Endodermal cell (in vitro differentiated cells): ENCODE data around the gene RND3. TPM values are rescaled to one million over a fixed set of nuclear protein-coding genes. Genes with fewer than 3 reads are reported as not detected.

Experiments
- DNase-seq: peaks from one replicate; pipeline ENCODE4 v3.0.0-alpha.2; 2017
- H3K27ac ChIP-seq: 2 replicates; pipeline ENCODE4 v1.5.1; 2013; ENCODE audit warnings: mild to moderate bottlenecking, low read depth, low read length, moderate library complexity
- H3K27me3 ChIP-seq: 2 replicates; pipeline ENCODE4 v1.6.1; 2013; ENCODE audit warnings: mild to moderate bottlenecking, low read length, moderate library complexity; ENCODE audit not compliant: insufficient read depth, control insufficient read depth, poor library complexity, severe bottlenecking
- H3K36me3 ChIP-seq: 2 replicates; pipeline ENCODE4 v1.7.0; 2013; ENCODE audit warnings: mild to moderate bottlenecking, low read length, moderate library complexity; ENCODE audit not compliant: control insufficient read depth, insufficient read depth
- H3K4me1 ChIP-seq: one replicate; pipeline ENCODE4 v1.7.0; 2013; ENCODE audit warnings: low read length; ENCODE audit not compliant: control insufficient read depth, insufficient read depth
- H3K4me3 ChIP-seq: 2 replicates; pipeline ENCODE4 v1.5.1; 2013; ENCODE audit warnings: mild to moderate bottlenecking, low read length, moderate library complexity
- H3K9ac ChIP-seq: 2 replicates; pipeline ENCODE4 v1.6.1; 2013; ENCODE audit warnings: mild to moderate bottlenecking, low read length, moderate library complexity; ENCODE audit not compliant: poor library complexity, severe bottlenecking; ENCODE audit errors: extremely low read depth
- H3K9me3 ChIP-seq: 2 replicates; pipeline ENCODE4 v1.6.1; 2013; ENCODE audit warnings: mild to moderate bottlenecking, low read length, moderate library complexity; ENCODE audit not compliant: control insufficient read depth
- H3K27ac Mint-ChIP-seq: 2 replicates; pipeline ENCODE4 v1.8.0; 2020; ENCODE audit warnings: mixed read lengths
- H3K27me3 Mint-ChIP-seq: 2 replicates; pipeline ENCODE4 v1.8.0; 2021; ENCODE audit warnings: mild to moderate bottlenecking, mixed read lengths; ENCODE audit not compliant: insufficient read depth
- H3K36me3 Mint-ChIP-seq: 2 replicates; pipeline ENCODE4 v1.8.0; 2020; ENCODE audit warnings: low read depth, mixed read lengths
- H3K4me1 Mint-ChIP-seq: 2 replicates; pipeline ENCODE4 v1.8.0; 2020; ENCODE audit warnings: mixed read lengths
- H3K4me3 Mint-ChIP-seq: 2 replicates; pipeline ENCODE4 v1.8.0; 2020; ENCODE audit warnings: mild to moderate bottlenecking, moderate library complexity, mixed read lengths
- H3K9me3 Mint-ChIP-seq: 2 replicates; pipeline ENCODE4 v1.8.0; 2020; ENCODE audit warnings: mild to moderate bottlenecking, mixed read lengths
- CTCF ChIP-seq: fragments of 200-600 bp; sonication (generic); conservative IDR thresholded peaks from 2 replicates; pipeline ENCODE4 v1.5.0; 2021; ENCODE audit warnings: antibody characterized with exemption, mild to moderate bottlenecking
- WGBS, 2 experiments: methylation state at CpG; one replicate each; pipeline versions ENCODE4 v1.1.5 to v1.1.7; 2013; ENCODE audit warnings: missing lambda C conversion rate in 2 of 2, mixed read lengths in 1 of 2; ENCODE audit not compliant: insufficient coverage in 1 of 2, insufficient read length in 1 of 2; 5-methylcytosine and 5-hydroxymethylcytosine counted together
- total RNA-seq, 2 donors: library from RNA; stranded (reverse); fragmentation: NEBNext Ultra II Directional in 1 of 2; extraction: Animal tissue kit (Norgen Biotek cat#: 25700) in 1 of 2; gene quantifications; 2 replicates in 1 of 2; 3 replicates in 1 of 2; pipeline ENCODE4 v1.2.1, GENCODE V29; 2021

Gene RND3
- total RNA-seq, 2 donors from 2014 or later, result 1.3 to 7.8 TPM

- no peak overlapping the region for H3K4me3 Mint-ChIP-seq
- H3K27ac Mint-ChIP-seq, result no peak overlapping the region
- H3K27me3 Mint-ChIP-seq, result peaks cover 9% of the 10 kb centered on the region
- H3K36me3 ChIP-seq, result no peaks in the 10 kb centered on the region
- H3K27me3 ChIP-seq, result peaks cover 13% of the 10 kb centered on the region
- 80 to 89% methylated on average over 1 to 3 of the region's 3 CpGs for WGBS, 2 experiments
- no peak for DNase-seq
- no peak overlapping the region for H3K9ac ChIP-seq
- no peak for TF ChIP-seq CTCF
- no peaks in the 10 kb centered on the region for H3K36me3 Mint-ChIP-seq
- peaks cover 13% of the 10 kb centered on the region for H3K4me1 Mint-ChIP-seq
- H3K4me3 ChIP-seq, result no peak overlapping the region
- no peaks in the 10 kb centered on the region for H3K9me3 Mint-ChIP-seq
- H3K27ac ChIP-seq, result no peak overlapping the region
- no peaks in the 10 kb centered on the region for H3K9me3 ChIP-seq
- H3K4me1 ChIP-seq, result no peaks in the 10 kb centered on the region
Measured at GRCh38 chr2:150479075-150479915, 8.2 kb downstream of the RND3 start.

GRCh38 chr2:150478200-150478974, 9.1 kb downstream of the RND3 start:
- H3K4me3 Mint-ChIP-seq, result no peak overlapping the region
- Histone ChIP-seq H3K9me3 (no peaks in the 10 kb centered on the region), H3K4me1 (no peaks in the 10 kb centered on the region), H3K27me3 (peaks cover 4% of the 10 kb centered on the region), H3K9ac (no peak overlapping the region), H3K4me3 (no peak overlapping the region), H3K27ac (no peak overlapping the region), H3K36me3 (no peaks in the 10 kb centered on the region)
- peaks cover 13% of the 10 kb centered on the region for H3K4me1 Mint-ChIP-seq
- no peak for TF ChIP-seq CTCF
- peaks cover 4% of the 10 kb centered on the region for H3K27me3 Mint-ChIP-seq
- no peaks in the 10 kb centered on the region for H3K9me3 Mint-ChIP-seq
- no peak for DNase-seq
- H3K36me3 Mint-ChIP-seq, result no peaks in the 10 kb centered on the region
- 50 to 69% methylated on average over 2 to 6 of the region's 6 CpGs for WGBS, 2 experiments
- H3K27ac Mint-ChIP-seq, result no peak overlapping the region

GRCh38 chr2:150477347-150477746, 10.1 kb downstream of the RND3 start:
- no peaks in the 10 kb centered on the region for H3K27me3 ChIP-seq
- no peak overlapping the region for H3K9ac ChIP-seq
- no peak overlapping the region for H3K27ac Mint-ChIP-seq
- no peaks in the 10 kb centered on the region for H3K36me3 ChIP-seq
- H3K4me1 Mint-ChIP-seq, result peaks cover 18% of the 10 kb centered on the region
- no peaks in the 10 kb centered on the region for H3K9me3 ChIP-seq
- no peak overlapping the region for H3K4me3 Mint-ChIP-seq
- no peaks in the 10 kb centered on the region for H3K36me3 Mint-ChIP-seq
- H3K4me1 ChIP-seq, result no peaks in the 10 kb centered on the region
- 88 to 100% methylated on average over 1 to 3 of the region's 3 CpGs for WGBS, 2 experiments
- no peak overlapping the region for H3K27ac ChIP-seq
- TF ChIP-seq CTCF, result no peak
- H3K4me3 ChIP-seq, result no peak overlapping the region
- H3K27me3 Mint-ChIP-seq, result no peaks in the 10 kb centered on the region
- no peak for DNase-seq
- H3K9me3 Mint-ChIP-seq, result no peaks in the 10 kb centered on the region
